Smooth muscle cell (in vitro differentiated cells): Measurements from ENCODE around the gene AADAC. TPM values are rescaled to one million over a fixed set of nuclear protein-coding genes. Genes with fewer than 3 reads are reported as not detected.

Experiments
- DNase-seq: peaks from one replicate; lab custom pipeline; 2025; ENCODE audit not compliant: unreplicated experiment; lab: John Stamatoyannopoulos, UW
- H2AFZ ChIP-seq: fragments of 200-600 bp; sonication (generic); 2 replicates; pipeline ENCODE4 v1.6.0; 2016; ENCODE audit warnings: antibody characterized with exemption, low read depth, mild to moderate bottlenecking
- H3F3A ChIP-seq: fragments of 200-600 bp; sonication (generic); 2 replicates; pipeline ENCODE4 v1.6.0; 2017; ENCODE audit warnings: antibody characterized with exemption, low read depth
- H3K27ac ChIP-seq: fragments of 200-600 bp; sonication (generic); 2 replicates; pipeline ENCODE4 v1.5.1; 2016; ENCODE audit warnings: low read depth, mild to moderate bottlenecking
- H3K27me3 ChIP-seq: fragments of 200-600 bp; sonication (generic); 2 replicates; pipeline ENCODE4 v1.6.1; 2016; ENCODE audit warnings: low read depth, mild to moderate bottlenecking
- H3K36me3 ChIP-seq: fragments of 200-600 bp; sonication (generic); 2 replicates; pipeline ENCODE4 v1.5.1; 2016; ENCODE audit warnings: low read depth
- H3K4me1 ChIP-seq: fragments of 200-600 bp; sonication (generic); 2 replicates; pipeline ENCODE4 v1.5.1; 2016; ENCODE audit warnings: low read depth
- H3K4me2 ChIP-seq: fragments of 200-600 bp; sonication (generic); 2 replicates; pipeline ENCODE4 v1.6.0; 2016; ENCODE audit warnings: mild to moderate bottlenecking
- H3K4me3 ChIP-seq: fragments of 200-600 bp; sonication (generic); 2 replicates; pipeline ENCODE4 v1.5.1; 2016; ENCODE audit warnings: mild to moderate bottlenecking
- H3K79me2 ChIP-seq: fragments of 200-600 bp; sonication (generic); 2 replicates; pipeline ENCODE4 v1.6.0; 2016; ENCODE audit warnings: low read depth, mild to moderate bottlenecking
- H3K9ac ChIP-seq: fragments of 200-600 bp; sonication (generic); 2 replicates; pipeline ENCODE4 v1.6.0; 2016; ENCODE audit warnings: low read depth
- H3K9me3 ChIP-seq: fragments of 200-600 bp; sonication (generic); replicated peaks from 2 replicates; pipeline ENCODE4 v1.5.1; 2016; ENCODE audit warnings: low read depth
- H4K20me1 ChIP-seq: fragments of 200-600 bp; sonication (generic); 2 replicates; pipeline ENCODE4 v1.6.0; 2016; ENCODE audit warnings: low read depth
- CTCF ChIP-seq: fragments of 200-600 bp; sonication (generic); IDR thresholded peaks from 2 replicates; pipeline ENCODE4 v1.5.1; 2017; ENCODE audit warnings: borderline replicate concordance, mild to moderate bottlenecking, antibody characterized with exemption; ENCODE audit not compliant: insufficient read depth, poor library complexity, severe bottlenecking
- WGBS: methylation state at CpG from one replicate; pipeline ENCODE4 v1.1.7; 2016; ENCODE audit warnings: low lambda C conversion rate; 5-methylcytosine and 5-hydroxymethylcytosine counted together
- polyA plus RNA-seq: library from polyadenylated mRNA; unstranded; fragments of >200 nt; fragmentation: Nextera tagmentation; extraction: Ambion mirVana; gene quantifications from 2 replicates; pipeline ENCODE4 v1.2.1, GENCODE V29; 2016
- total RNA-seq: library from RNA; depleted of rRNA; stranded (reverse); fragments of >200 nt; gene quantifications from 2 replicates; pipeline ENCODE4 v1.2.3, GENCODE V29; 2014

AADAC gene
- total and polyA plus RNA-seq, 2 experiments from 2014 or later, result 0.54 to 0.67 TPM

DNA sequence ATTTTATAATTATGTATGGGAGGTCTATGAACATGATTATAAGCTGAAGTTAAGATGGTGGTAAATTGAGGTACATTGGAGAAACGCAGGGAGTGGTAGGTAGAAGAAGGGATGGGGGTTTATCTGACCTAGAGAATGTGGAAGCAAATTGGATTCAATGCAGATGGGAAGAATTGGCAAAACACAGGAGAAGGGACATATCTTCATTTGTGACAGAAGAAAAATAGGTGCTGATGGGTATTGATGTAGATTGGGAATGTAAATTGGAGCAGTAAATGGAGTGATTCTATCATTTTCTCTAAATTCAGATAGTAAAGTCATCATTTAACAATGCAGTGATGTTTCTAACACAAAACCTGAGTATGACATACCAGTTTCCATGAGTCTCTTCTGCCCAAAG is 39.7 kb upstream of the AADAC start:
- Histone ChIP-seq H3K27me3 (no peaks in the 10 kb centered on the region), H2AFZ (no peak overlapping the region), H3K9me3 (no peaks in the 10 kb centered on the region), H4K20me1 (no peaks in the 10 kb centered on the region), H3F3A (no peaks in the 10 kb centered on the region), H3K79me2 (no peaks in the 10 kb centered on the region), H3K36me3 (no peaks in the 10 kb centered on the region), H3K9ac (no peak overlapping the region), H3K4me3 (no peak overlapping the region), H3K4me2 (no peak overlapping the region), H3K27ac (no peak overlapping the region), H3K4me1 (no peaks in the 10 kb centered on the region)
- 96% methylated on average over 1 of the region's 1 CpG for WGBS
- DNase-seq, result no peak
- no peak for TF ChIP-seq CTCF

DNA sequence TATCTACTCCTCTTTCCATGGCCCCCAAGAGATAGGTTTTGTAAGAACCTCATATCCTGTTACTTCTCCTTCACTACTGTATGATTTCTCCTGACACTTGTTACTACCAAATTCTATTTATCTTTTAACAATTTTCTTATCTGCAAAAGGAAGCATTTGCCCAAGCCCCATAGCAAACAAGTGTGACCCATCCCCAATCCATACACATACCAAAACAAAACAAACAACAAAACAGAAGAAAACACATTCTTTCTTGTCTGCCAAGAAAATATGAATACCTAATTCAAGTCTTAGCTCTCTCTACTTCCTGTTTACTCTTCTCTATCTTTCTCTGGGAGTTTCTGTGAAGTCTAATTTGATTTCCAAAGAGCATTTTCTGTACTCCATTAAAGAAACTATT is 39.0 kb upstream of the AADAC start:
- no peak overlapping the region for H3K27ac ChIP-seq
- H3F3A ChIP-seq, result no peaks in the 10 kb centered on the region
- no peak overlapping the region for H3K4me3 ChIP-seq
- no peak overlapping the region for H3K4me2 ChIP-seq
- DNase-seq, result no peak
- TF ChIP-seq CTCF, result no peak
- no peaks in the 10 kb centered on the region for H4K20me1 ChIP-seq
- H2AFZ ChIP-seq, result no peak overlapping the region
- no peaks in the 10 kb centered on the region for H3K79me2 ChIP-seq
- H3K4me1 ChIP-seq, result no peaks in the 10 kb centered on the region
- no peaks in the 10 kb centered on the region for H3K27me3 ChIP-seq
- H3K9ac ChIP-seq, result no peak overlapping the region
- H3K9me3 ChIP-seq, result no peaks in the 10 kb centered on the region
- no peaks in the 10 kb centered on the region for H3K36me3 ChIP-seq

DNA sequence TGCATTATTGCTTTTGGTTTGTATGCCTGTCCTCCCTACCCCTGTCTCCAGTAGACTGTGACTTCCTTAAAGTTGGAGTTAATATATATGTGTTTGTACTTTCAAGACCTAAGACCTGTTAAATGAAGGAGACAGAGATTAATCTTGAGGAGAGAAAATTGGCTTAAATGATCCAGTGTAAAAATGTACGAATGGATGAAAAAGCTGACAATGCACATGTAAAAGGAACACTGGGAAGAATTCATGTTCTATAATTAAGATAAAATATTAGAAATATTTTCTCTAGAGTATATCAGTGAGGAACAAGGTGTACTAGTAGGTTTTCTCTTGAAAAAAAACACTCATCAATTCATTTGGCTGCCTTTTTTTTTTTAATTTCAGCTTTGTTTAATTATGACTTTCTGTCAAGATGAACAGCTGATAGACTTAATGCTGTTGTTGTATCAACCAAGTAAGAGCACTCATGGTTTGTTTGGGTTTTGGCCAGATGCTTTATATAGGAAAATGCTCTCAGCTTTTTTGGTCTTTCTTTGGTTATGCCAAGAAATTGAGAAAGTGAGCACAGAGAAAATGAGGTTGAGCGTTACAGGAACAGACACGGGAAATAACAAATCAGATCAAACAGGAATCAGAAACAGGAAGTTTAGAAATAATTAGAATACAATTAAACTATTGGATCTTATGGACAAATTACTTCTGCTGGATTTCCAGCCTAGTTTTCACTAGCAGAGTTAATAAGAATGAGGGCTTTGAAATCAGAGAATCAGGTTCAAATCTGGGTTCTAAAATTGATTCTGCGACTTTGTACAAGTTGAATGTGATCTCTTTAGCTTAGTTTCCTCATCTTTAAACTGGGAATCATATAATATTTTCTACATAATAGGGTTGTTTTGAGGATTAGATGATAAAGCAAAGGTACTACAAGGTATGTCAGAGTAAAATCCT is 38.3 kb upstream of the AADAC start:
- Histone ChIP-seq H3K36me3 (no peaks in the 10 kb centered on the region), H4K20me1 (no peaks in the 10 kb centered on the region), H3K27me3 (no peaks in the 10 kb centered on the region), H2AFZ (no peak overlapping the region), H3K9me3 (no peaks in the 10 kb centered on the region), H3K9ac (no peak overlapping the region), H3K4me1 (no peaks in the 10 kb centered on the region), H3K27ac (no peak overlapping the region), H3K4me3 (no peak overlapping the region), H3K4me2 (no peak overlapping the region), H3F3A (no peaks in the 10 kb centered on the region), H3K79me2 (no peaks in the 10 kb centered on the region)
- no peak for TF ChIP-seq CTCF
- no peak for DNase-seq
- 78% methylated on average over 4 of the region's 4 CpGs for WGBS
